Mesenchymal stem cell (in vitro differentiated cells and primary cell): ENCODE results near the gene UBASH3B.

ENCODE experiments used
- DNase-seq: peaks from one replicate; pipeline ENCODE4 v3.0.0-alpha.2; 2013
- H2AFZ ChIP-seq: one replicate; pipeline ENCODE4 v1.6.1; 2013; ENCODE audit warnings: low read depth, mild to moderate bottlenecking, control low read depth, inconsistent platforms, low read length, moderate library complexity
- H2AK5ac ChIP-seq: 2 replicates; pipeline ENCODE4 v1.6.1; 2013; ENCODE audit warnings: low read length, moderate library complexity, mild to moderate bottlenecking, inconsistent platforms; ENCODE audit not compliant: severe bottlenecking
- H2BK120ac ChIP-seq: one replicate; pipeline ENCODE4 v1.6.1; 2013; ENCODE audit warnings: low read depth, mild to moderate bottlenecking, inconsistent platforms, low read length, moderate library complexity
- H2BK12ac ChIP-seq, 2 experiments: one replicate each; pipeline ENCODE4 v1.6.1; 2013; ENCODE audit warnings: inconsistent platforms in 2 of 2, low read length in 2 of 2, mild to moderate bottlenecking in 2 of 2, moderate library complexity in 2 of 2, control low read depth in 1 of 2
- H2BK15ac ChIP-seq: one replicate; pipeline ENCODE4 v1.6.1; 2013; ENCODE audit warnings: mild to moderate bottlenecking, low read depth, inconsistent platforms; ENCODE audit not compliant: poor library complexity, severe bottlenecking
- H2BK5ac ChIP-seq: 2 replicates; pipeline ENCODE4 v1.6.1; 2013; ENCODE audit warnings: low read depth, mild to moderate bottlenecking, low read length, control low read depth, inconsistent platforms; ENCODE audit not compliant: poor library complexity, severe bottlenecking
- H3K14ac ChIP-seq, 2 experiments: one replicate each; pipeline ENCODE4 v1.6.1; 2013; ENCODE audit warnings: inconsistent platforms in 2 of 2, low read length in 2 of 2, control low read depth in 1 of 2, mild to moderate bottlenecking in 1 of 2, moderate library complexity in 1 of 2
- H3K18ac ChIP-seq, 2 experiments: one replicate each; pipeline ENCODE4 v1.6.1; 2013; ENCODE audit warnings: inconsistent platforms in 2 of 2, low read length in 2 of 2, control low read depth in 1 of 2, low read depth in 1 of 2, mild to moderate bottlenecking in 1 of 2
- H3K23ac ChIP-seq, 2 experiments: one replicate each; pipeline ENCODE4 v1.6.1; 2013; ENCODE audit warnings: inconsistent platforms in 2 of 2, low read length in 2 of 2, mild to moderate bottlenecking in 2 of 2, moderate library complexity in 2 of 2, control low read depth in 1 of 2
- H3K27ac ChIP-seq: 2 replicates; pipeline ENCODE4 v1.5.1; 2013; ENCODE audit warnings: mild to moderate bottlenecking, moderate library complexity, low read length, control low read depth, inconsistent platforms; ENCODE audit not compliant: poor library complexity, severe bottlenecking
- H3K27me3 ChIP-seq, 2 experiments: 2 replicates each; pipeline versions ENCODE4 v1.6.1 to v1.7.0; 2013; ENCODE audit warnings: low read length in 2 of 2, mild to moderate bottlenecking in 2 of 2, moderate library complexity in 2 of 2, control low read depth in 1 of 2, inconsistent platforms in 1 of 2; ENCODE audit not compliant: control insufficient read depth in 1 of 2, insufficient read depth in 1 of 2
- H3K36me3 ChIP-seq, 2 experiments: 2 replicates each; pipeline versions ENCODE4 v1.6.1 to v1.7.0; 2013; ENCODE audit warnings: low read length in 2 of 2, control low read depth in 1 of 2, inconsistent platforms in 1 of 2, low read depth in 1 of 2, mild to moderate bottlenecking in 1 of 2; ENCODE audit not compliant: insufficient read depth in 2 of 2, control insufficient read depth in 1 of 2
- H3K4ac ChIP-seq, 2 experiments: one replicate each; pipeline ENCODE4 v1.6.1; 2013; ENCODE audit warnings: inconsistent platforms in 2 of 2, low read length in 2 of 2, mild to moderate bottlenecking in 2 of 2, moderate library complexity in 2 of 2, control low read depth in 1 of 2, low read depth in 1 of 2
- H3K4me1 ChIP-seq: 2 replicates; pipeline ENCODE4 v1.6.1; 2013; ENCODE audit warnings: low read depth, low read length, control low read depth; ENCODE audit not compliant: control insufficient read depth, insufficient read depth
- H3K4me2 ChIP-seq: 2 replicates; pipeline ENCODE4 v1.6.1; 2013; ENCODE audit warnings: low read length, mild to moderate bottlenecking, inconsistent platforms; ENCODE audit not compliant: poor library complexity, severe bottlenecking
- H3K4me3 ChIP-seq, 2 experiments: 2 replicates each; pipeline versions ENCODE4 v1.5.1 to v1.7.0; 2013; ENCODE audit warnings: low read length in 2 of 2, mild to moderate bottlenecking in 2 of 2, control low read depth in 1 of 2, low read depth in 1 of 2; ENCODE audit not compliant: insufficient read depth in 1 of 2
- H3K79me1 ChIP-seq: replicated peaks from 2 replicates; pipeline ENCODE4 v1.6.1; 2013; ENCODE audit warnings: mild to moderate bottlenecking, control low read depth, low read length, inconsistent platforms; ENCODE audit not compliant: poor library complexity, severe bottlenecking
- H3K9ac ChIP-seq: 2 replicates; pipeline ENCODE4 v1.7.0; 2013; ENCODE audit warnings: mild to moderate bottlenecking, low read length, moderate library complexity
- H3K9me3 ChIP-seq: 2 replicates; pipeline ENCODE4 v1.7.0; 2013; ENCODE audit warnings: mild to moderate bottlenecking, low read length; ENCODE audit not compliant: control insufficient read depth
- H4K8ac ChIP-seq: one replicate; pipeline ENCODE4 v1.6.1; 2013; ENCODE audit warnings: inconsistent platforms, mild to moderate bottlenecking, low read length, moderate library complexity
- H4K91ac ChIP-seq: one replicate; pipeline ENCODE4 v1.6.1; 2013; ENCODE audit warnings: mild to moderate bottlenecking, low read length, inconsistent platforms
- WGBS: methylation state at CpG from one replicate; pipeline ENCODE4 v1.1.7; 2013; ENCODE audit warnings: mixed read lengths; 5-methylcytosine and 5-hydroxymethylcytosine counted together

Gene UBASH3B

GRCh38 chr11:122784325-122784955 lies 128.9 kb downstream of the UBASH3B start:
- H3K4ac ChIP-seq = peak overlapping the region in 1 of 2 experiments; percentile 4
- H3K27ac ChIP-seq = peak overlapping the region; percentile 68
- peaks cover 34 to 40% of the 10 kb centered on the region in 2 experiments for H3K36me3 ChIP-seq
- H3K27me3 ChIP-seq = no peaks in the 10 kb centered on the region
- H2BK5ac ChIP-seq = no peak overlapping the region
- H2BK15ac ChIP-seq = no peak overlapping the region
- H3K18ac ChIP-seq = no peak overlapping the region
- H2AFZ ChIP-seq = no peak overlapping the region
- DNase-seq = peak; percentile 88
- H3K79me1 ChIP-seq = peaks cover 31% of the 10 kb centered on the region
- H3K4me3 ChIP-seq = no peak overlapping the region
- no peak overlapping the region for H3K14ac ChIP-seq
- peaks cover 11% of the 10 kb centered on the region for H3K4me1 ChIP-seq
- peak overlapping the region; percentile 33 for H4K8ac ChIP-seq
- peak overlapping the region; percentile 87 for H3K9ac ChIP-seq
- H2BK120ac ChIP-seq = no peak overlapping the region
- H2BK12ac ChIP-seq = peak overlapping the region in 1 of 2 experiments; percentile 91
- WGBS = 19% methylated on average over 5 of the region's 5 CpGs
- H3K23ac ChIP-seq = no peak overlapping the region
- no peaks in the 10 kb centered on the region for H3K9me3 ChIP-seq
- no peak overlapping the region for H4K91ac ChIP-seq
- no peak overlapping the region for H3K4me2 ChIP-seq
- H2AK5ac ChIP-seq = peak overlapping the region; percentile 35

DNA sequence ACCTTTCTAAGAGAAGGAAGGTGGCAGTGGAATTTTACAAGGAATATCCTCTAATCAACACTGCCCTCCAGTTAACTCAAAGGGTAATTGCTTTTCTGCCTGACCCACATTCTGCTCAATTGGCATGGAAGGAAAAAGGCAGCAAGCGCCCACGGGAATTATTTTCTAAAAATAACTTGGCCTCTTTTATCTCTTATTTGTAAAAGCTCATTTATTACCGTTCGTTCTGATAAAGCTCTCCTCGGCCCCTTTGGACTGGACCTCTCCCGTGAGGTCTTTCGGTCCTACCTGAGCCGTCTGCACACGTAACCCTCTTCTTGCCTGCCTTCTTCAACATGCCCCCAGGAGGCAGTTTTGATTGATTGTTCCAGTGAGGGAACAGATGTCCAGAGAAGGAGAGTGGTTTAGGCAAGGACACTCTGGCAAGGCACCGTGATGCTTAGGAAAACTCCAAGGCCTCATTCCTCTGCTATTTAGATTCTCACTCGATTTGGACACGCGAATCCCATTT lies 129.6 kb downstream of the UBASH3B start:
- Histone ChIP-seq H3K14ac (no peak overlapping the region), H3K36me3 (peaks cover 32 to 42% of the 10 kb centered on the region in 2 experiments), H3K23ac (no peak overlapping the region), H2AK5ac (peak overlapping the region; percentile 90), H2BK120ac (no peak overlapping the region), H3K9ac (peak overlapping the region; percentile 87), H3K4ac (no peak overlapping the region), H2BK5ac (no peak overlapping the region), H3K4me3 (no peak overlapping the region), H3K4me1 (peaks cover 11% of the 10 kb centered on the region), H3K27me3 (no peaks in the 10 kb centered on the region), H3K18ac (peak overlapping the region in 1 of 2 experiments; percentile 28), H3K9me3 (no peaks in the 10 kb centered on the region), H3K79me1 (peaks cover 26% of the 10 kb centered on the region), H2BK15ac (no peak overlapping the region), H3K27ac (peak overlapping the region; percentile 68), H2BK12ac (no peak overlapping the region), H4K91ac (no peak overlapping the region), H3K4me2 (no peak overlapping the region), H4K8ac (no peak overlapping the region), H2AFZ (no peak overlapping the region)
- DNase-seq = no peak
- 89% methylated on average over 13 of the region's 13 CpGs for whole genome bisulfite sequencing

- H3K9ac ChIP-seq = no peak overlapping the region
- no peak overlapping the region for H3K4me3 ChIP-seq
- H3K27me3 ChIP-seq = no peaks in the 10 kb centered on the region
- no peak overlapping the region for H3K14ac ChIP-seq
- H2AK5ac ChIP-seq = no peak overlapping the region
- H2BK5ac ChIP-seq = no peak overlapping the region
- no peak overlapping the region for H2BK12ac ChIP-seq
- no peak overlapping the region for H2BK15ac ChIP-seq
- peaks cover 28 to 44% of the 10 kb centered on the region in 2 experiments for H3K36me3 ChIP-seq
- H3K18ac ChIP-seq = no peak overlapping the region
- no peak for DNase-seq
- no peak overlapping the region for H3K23ac ChIP-seq
- no peak overlapping the region for H2AFZ ChIP-seq
- peaks cover 12% of the 10 kb centered on the region for H3K4me1 ChIP-seq
- H4K91ac ChIP-seq = no peak overlapping the region
- 98% methylated on average over 4 of the region's 7 CpGs for WGBS
- no peak overlapping the region for H3K4me2 ChIP-seq
- no peaks in the 10 kb centered on the region for H3K9me3 ChIP-seq
- H4K8ac ChIP-seq = no peak overlapping the region
- no peak overlapping the region for H2BK120ac ChIP-seq
- H3K27ac ChIP-seq = no peak overlapping the region
- H3K4ac ChIP-seq = no peak overlapping the region
- H3K79me1 ChIP-seq = peaks cover 26% of the 10 kb centered on the region
These were observed 131.4 kb downstream of the UBASH3B start for GRCh38 chr11:122786896-122787295.

DNA sequence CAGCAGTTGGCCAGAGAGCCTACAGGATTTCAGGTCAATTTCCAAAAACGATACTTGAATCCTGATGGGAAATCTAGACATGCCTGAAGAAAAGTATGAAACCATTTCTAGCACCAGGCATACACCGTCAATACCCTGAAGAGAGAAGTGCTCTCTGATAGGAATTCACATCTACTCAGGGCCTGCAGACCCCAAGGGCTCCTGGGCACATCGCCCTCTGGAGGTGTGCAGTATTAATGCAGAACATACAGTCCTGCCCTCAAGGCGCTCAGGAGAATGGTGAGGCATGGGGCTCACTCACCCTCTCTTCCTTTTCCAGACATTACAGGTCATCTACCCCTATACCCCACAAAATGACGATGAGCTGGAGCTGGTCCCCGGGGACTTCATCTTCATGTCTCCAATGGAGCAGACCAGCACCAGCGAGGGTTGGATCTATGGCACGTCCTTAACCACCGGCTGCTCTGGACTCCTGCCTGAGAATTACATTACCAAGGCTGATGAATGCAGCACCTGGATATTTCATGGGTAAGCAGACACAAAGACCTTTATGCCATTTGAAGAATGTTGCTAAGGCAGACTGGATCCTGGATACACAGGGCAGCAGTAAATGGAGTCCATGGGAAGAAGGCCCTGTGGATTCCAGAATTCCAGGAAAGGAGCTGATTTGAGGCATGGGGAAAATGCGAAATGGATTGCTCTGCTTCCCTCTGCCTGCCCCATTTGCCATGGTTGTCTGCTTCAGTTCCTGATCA lies 133.4 kb downstream of the UBASH3B start:
- H3K14ac ChIP-seq = no peak overlapping the region
- no peak overlapping the region for H3K4ac ChIP-seq
- H2BK5ac ChIP-seq = no peak overlapping the region
- no peaks in the 10 kb centered on the region for H3K9me3 ChIP-seq
- no peak overlapping the region for H3K18ac ChIP-seq
- H2AFZ ChIP-seq = no peak overlapping the region
- H4K91ac ChIP-seq = no peak overlapping the region
- H3K27me3 ChIP-seq = no peaks in the 10 kb centered on the region
- H2BK12ac ChIP-seq = peak overlapping the region in 1 of 2 experiments; percentile 29
- peaks cover 18 to 33% of the 10 kb centered on the region in 2 experiments for H3K36me3 ChIP-seq
- no peak overlapping the region for H2BK120ac ChIP-seq
- peaks cover 14% of the 10 kb centered on the region for H3K4me1 ChIP-seq
- H2BK15ac ChIP-seq = no peak overlapping the region
- H3K23ac ChIP-seq = no peak overlapping the region
- H3K9ac ChIP-seq = no peak overlapping the region
- WGBS = 91% methylated on average over 10 of the region's 10 CpGs
- no peak for DNase-seq
- peaks cover 25% of the 10 kb centered on the region for H3K79me1 ChIP-seq
- H2AK5ac ChIP-seq = no peak overlapping the region
- H3K4me3 ChIP-seq = no peak overlapping the region
- no peak overlapping the region for H4K8ac ChIP-seq
- H3K4me2 ChIP-seq = no peak overlapping the region
- no peak overlapping the region for H3K27ac ChIP-seq
